ENCODE results near the gene FAM110A. TPM values are rescaled to one million over a fixed set of nuclear protein-coding genes. Genes with fewer than 3 reads are reported as not detected.

Gene FAM110A
- total and polyA plus RNA-seq, 9 of the 15 experiments (the other 6 are each of a cell fraction or from before 2014, with no cell fraction given), result 0.73 to 15.5 (median 3.6) TPM

- no peak for TF ChIP-seq RNF2 (IDR thresholded peaks at IDR 0.05)
- TF ChIP-seq XRCC4 (IDR thresholded peaks at IDR 0.05; ENCODE audit: extremely low read depth, insufficient read depth, insufficient read length), result no peak
- TF ChIP-seq TRIM28 (IDR thresholded peaks at IDR 0.05), result no peak
- no peak for TF ChIP-seq BRD9 (IDR thresholded peaks at IDR 0.05; ENCODE audit: low read depth, partially characterized antibody)
- no peak for TF ChIP-seq ZKSCAN1 (IDR thresholded peaks at IDR 0.05; ENCODE audit: low read depth, low read length)
- no peak for TF ChIP-seq NFE2L1 (tag; IDR thresholded peaks at IDR 0.05; ENCODE audit: borderline replicate concordance, low read depth)
- TF ChIP-seq RCOR1 (IDR thresholded peaks at IDR 0.05; ENCODE audit: borderline replicate concordance in 1 of 2, low read depth in 2 of 2, low read length in 2 of 2), result no peak
- no peak for TF ChIP-seq ZNF395 (CRISPR knock-in tag; IDR thresholded peaks at IDR 0.05)
- no peak for TF ChIP-seq KDM1A (IDR thresholded peaks at IDR 0.05)
- no peak for TF ChIP-seq ZNF277 (CRISPR knock-in tag; IDR thresholded peaks at IDR 0.05; ENCODE audit: borderline replicate concordance)
- no peak for TF ChIP-seq ZNF780A (CRISPR knock-in tag; IDR thresholded peaks at IDR 0.05)
- no peak for TF ChIP-seq RFX1 (IDR thresholded peaks at IDR 0.05)
- TF ChIP-seq CHD4 (IDR thresholded peaks at IDR 0.05; ENCODE audit: insufficient read depth, insufficient replicate concordance, low read depth, low read length, poor library complexity, severe bottlenecking), result no peak
- TF ChIP-seq HES1 (IDR thresholded peaks at IDR 0.05; ENCODE audit: low read depth), result no peak
- TF ChIP-seq TCF3 (CRISPR knock-in tag; IDR thresholded peaks at IDR 0.05), result no peak
- TF ChIP-seq NBN (IDR thresholded peaks at IDR 0.05; ENCODE audit: low read depth), result no peak
- ATAC-seq (no peak), FAIRE-seq (no peak), DNase-seq (ENCODE audit: extremely low read depth in 1 of 4, low spot score in 3 of 4) (no peak)
- no peak overlapping the region for H2AFZ ChIP-seq (ENCODE audit: low read depth, low read length)
- no peak overlapping the region for H3K27ac ChIP-seq (ENCODE audit: extremely low read depth, low read depth, low read length)
- intact Hi-C loops (cut with micrococcal nuclease), result loop anchor here (5.0 to 10.0 kb wide), 2 partner anchors 157 to 370 kb away; partner anchors contain the start of gene TMEM74B
- ChIA-PET POLR2A (interaction anchor here (0.7 to 1.1 kb wide), 2 partner anchors 12 to 293 kb away, joined by 3 read pairs; no protein-coding TSS in a partner anchor), CTCF (ENCODE audit: low intra/inter-chr PET ratio) (interaction anchor here (0.6 to 2.4 kb wide), 8 partner anchors 27 to 688 kb away, joined by 3 to 18 read pairs (median 6); no protein-coding TSS in a partner anchor)
- in situ Hi-C loops (cut with MboI), result loop anchor here (5.0 to 10.0 kb wide), 2 partner anchors 297 to 380 kb away; no protein-coding TSS in a partner anchor
- H3K9me3 ChIP-seq (replicated peaks; ENCODE audit: control insufficient read depth, insufficient read depth, low read depth, low read length), result no peaks in the 10 kb centered on the region
- BruUV-seq (replicated peaks), result no TSS peak
- H3K9ac ChIP-seq (ENCODE audit: insufficient read depth in 1 of 2, low read depth in 2 of 2, low read length in 2 of 2), result no peak overlapping the region
- WGBS (ENCODE audit: insufficient coverage, low coverage, missing lambda C conversion rate), result 60% methylated on average over 9 of the region's 10 CpGs
- H3K36me3 ChIP-seq (ENCODE audit: control insufficient read depth, insufficient read depth, low read length), result no peaks in the 10 kb centered on the region
- peaks cover 9% of the 10 kb centered on the region in 2 experiments; a peak in 4 of 5 replicates for H3K4me1 ChIP-seq (replicated peaks in 1 of 2; ENCODE audit: control insufficient read depth in 2 of 2, insufficient read depth in 2 of 2, low read length in 2 of 2)
- H3K27me3 ChIP-seq (ENCODE audit: control insufficient read depth in 2 of 2, insufficient read depth in 2 of 2, low read length in 2 of 2), result no peaks in the 10 kb centered on the region
- H3K4me2 ChIP-seq (ENCODE audit: insufficient read depth, low read length), result no peak overlapping the region
- no peaks in the 10 kb centered on the region for H3K9me1 ChIP-seq (ENCODE audit: control insufficient read depth, insufficient read depth, low read length)
- no peaks in the 10 kb centered on the region; the same call in 1 of the 2 replicates for H4K20me1 ChIP-seq (replicated peaks; ENCODE audit: control insufficient read depth, insufficient read depth, low read length)
- no peaks in the 10 kb centered on the region for H3K79me2 ChIP-seq (ENCODE audit: control insufficient read depth, insufficient read depth, low read length)
- H3K4me3 ChIP-seq, result no peak overlapping the region
Observed at GRCh38 chr20:815226-815625, 18.3 kb upstream of the FAM110A start.
